ENCODE data around the gene HSFX2.
"Not testable (repeated sequence)": the region's sequence is repeated elsewhere in the genome, so short reads cannot be mapped to it uniquely, and the experiment has no call there.

Gene HSFX2

GRCh38 chrX:149595214-149595613 is at the start of gene HSFX2:
Gene HSFX2 (minus strand): TSS chrX:149595314. CDS start chrX:149594700, 614 bp downstream.
- DNase-seq, result not testable (repeated sequence)

- no peak for DNase-seq
These were observed 48.4 kb upstream of the HSFX2 start for GRCh38 chrX:149643496-149643895.

- DNase-seq, result no peak
These were observed 46.7 kb upstream of the HSFX2 start for GRCh38 chrX:149641835-149642234.

GRCh38 chrX:149641432-149641831 is 46.3 kb upstream of the HSFX2 start:
- no peak for DNase-seq

- DNase-seq, result no peak
These were observed 44.5 kb upstream of the HSFX2 start for GRCh38 chrX:149639568-149639967.

GRCh38 chrX:149638860-149639259 is 43.7 kb upstream of the HSFX2 start:
- no peak for DNase-seq

- DNase-seq, result no peak
These were observed 38.4 kb upstream of the HSFX2 start for GRCh38 chrX:149633511-149633910.

GRCh38 chrX:149631234-149632165 is 36.4 kb upstream of the HSFX2 start, which contains the start of gene TMEM185A:
Gene TMEM185A (minus strand): TSS chrX:149631792. CDS start chrX:149631580, 212 bp downstream.
- DNase-seq, result peak; percentile 40

- DNase-seq, result no peak
These were observed 35.6 kb upstream of the HSFX2 start for GRCh38 chrX:149630681-149631233.

- no peak for DNase-seq
These were observed 34.7 kb upstream of the HSFX2 start for GRCh38 chrX:149629730-149630387.

GRCh38 chrX:149628768-149629167 is 33.7 kb upstream of the HSFX2 start:
- no peak for DNase-seq

GRCh38 chrX:149628280-149628679 is 33.2 kb upstream of the HSFX2 start:
- DNase-seq, result no peak

GRCh38 chrX:149626829-149627228 is 31.7 kb upstream of the HSFX2 start:
- not testable (repeated sequence) for DNase-seq

- DNase-seq, result not testable (repeated sequence)
These were observed 24.5 kb upstream of the HSFX2 start for GRCh38 chrX:149619662-149620061.

GRCh38 chrX:149618871-149619270 is 23.8 kb upstream of the HSFX2 start:
- DNase-seq, result no peak

GRCh38 chrX:149611623-149612175 is 16.6 kb upstream of the HSFX2 start:
- DNase-seq, result no peak

GRCh38 chrX:149610511-149610910 is 15.4 kb upstream of the HSFX2 start:
- no peak for DNase-seq

- DNase-seq, result no peak
These were observed 12.6 kb upstream of the HSFX2 start for GRCh38 chrX:149607699-149608098.

- not testable (repeated sequence) for DNase-seq
These were observed 10.3 kb upstream of the HSFX2 start for GRCh38 chrX:149605248-149605885.

GRCh38 chrX:149598603-149599002 is 3.5 kb upstream of the HSFX2 start:
- not testable (repeated sequence) for DNase-seq

GRCh38 chrX:149595943-149596342 is 829 bp upstream of the HSFX2 start:
- DNase-seq, result not testable (repeated sequence)

GRCh38 chrX:149590993-149591392 is 4.1 kb downstream of the HSFX2 start:
- not testable (repeated sequence) for DNase-seq

GRCh38 chrX:149587359-149587758 is 7.8 kb downstream of the HSFX2 start, which contains the start of gene MAGEA9B:
Gene MAGEA9B (minus strand): TSS chrX:149587459. CDS start chrX:149583179, 4,280 bp downstream.
- not testable (repeated sequence) for DNase-seq

Measured in NCI-H1048 (cell line).